HG02610 (cell line): ENCODE measurements around the gene STYXL2.
A peak's percentile ranks its signal among the peaks of the same experiment; 100 is the strongest.

Experiments
- ATAC-seq: cut with Tn5 transposase; IDR thresholded peaks from one replicate; pipeline ENCODE4 v1.9.1; 2021; ENCODE audit warnings: mild to moderate bottlenecking, moderate library complexity; ENCODE audit not compliant: unreplicated experiment

Gene STYXL2

DNA sequence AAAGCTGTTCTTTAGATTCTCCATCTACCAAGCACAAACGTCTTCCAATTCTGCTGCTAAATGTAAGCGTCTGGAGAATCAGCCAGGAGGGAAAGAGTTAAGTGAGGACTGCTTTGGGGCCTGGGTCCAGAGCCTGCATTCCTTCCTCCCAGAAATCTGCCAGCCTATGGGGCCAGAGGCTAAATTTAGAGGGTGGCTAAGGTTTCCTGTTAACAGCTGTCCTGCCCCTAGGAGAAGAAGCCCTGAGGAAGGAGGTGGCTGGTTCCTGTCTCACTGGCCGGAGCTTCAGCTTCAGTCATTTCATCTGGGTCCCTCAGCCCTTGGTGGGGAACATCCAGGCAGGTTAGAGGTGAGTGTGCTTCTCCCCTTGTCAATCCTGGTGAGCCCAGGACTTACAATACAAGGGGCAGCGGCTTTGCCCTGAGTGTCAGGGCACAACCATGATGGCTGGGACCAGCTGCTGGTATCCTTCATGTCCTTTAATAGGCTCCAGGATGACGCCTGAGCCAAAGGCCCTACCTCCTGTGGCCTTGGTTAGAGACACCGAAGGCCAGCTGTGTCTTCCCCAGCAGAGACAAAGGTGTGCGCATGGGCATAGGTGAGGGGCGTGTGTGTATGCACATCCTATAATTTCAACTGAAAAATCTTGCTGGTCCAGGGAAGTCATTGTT, at the start of gene STYXL2:
Gene STYXL2 (plus strand): TSS at position 230 of the 671 bp plus-strand sequence. CDS start 775 bp downstream, outside the sequence.
- ATAC-seq = no peak

DNA sequence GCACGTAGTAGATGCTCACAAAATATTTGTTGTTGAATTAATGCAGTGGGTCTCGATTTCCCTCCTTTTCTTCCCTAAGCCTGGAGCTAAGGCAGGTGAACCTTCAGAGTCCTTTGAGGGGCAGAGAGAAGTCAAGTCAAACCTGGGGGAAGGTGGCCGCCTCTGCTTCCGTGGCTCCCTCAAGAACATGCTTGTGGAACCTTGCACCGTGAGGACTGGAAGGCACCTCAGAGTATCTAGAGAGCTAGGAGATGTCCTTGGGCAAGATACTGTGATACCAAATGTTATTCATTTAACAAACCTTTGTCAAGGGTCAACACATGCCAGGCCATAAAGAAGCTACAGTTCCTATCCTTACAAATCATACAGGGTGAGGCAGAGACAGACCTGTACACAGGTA, 42.0 kb upstream of the STYXL2 start:
- no peak for ATAC-seq

DNA sequence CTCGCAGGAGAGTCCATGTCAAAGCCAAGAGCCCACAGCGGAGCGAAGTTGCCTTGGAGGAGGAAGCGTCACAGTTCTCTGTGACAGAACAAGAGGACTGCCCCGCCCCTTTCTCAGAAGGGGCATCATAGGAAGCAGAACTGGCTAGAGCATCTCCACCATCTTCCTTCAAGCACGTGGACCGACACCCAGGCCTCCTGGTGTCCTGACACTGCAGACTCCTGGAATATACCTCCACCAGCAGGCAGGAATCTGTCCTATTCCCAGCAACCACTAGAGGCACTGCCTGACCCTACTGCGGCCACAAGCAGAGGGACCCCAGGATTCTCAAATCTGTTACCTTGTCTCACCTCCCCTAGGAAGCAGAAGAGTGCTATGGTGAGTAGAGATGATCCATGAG, 41.5 kb upstream of the STYXL2 start:
- ATAC-seq = no peak

- no peak for ATAC-seq
These were observed 39.3 kb upstream of the STYXL2 start for GRCh38 chr1:167054531-167054930.

GRCh38 chr1:167054946-167055630, 38.8 kb upstream of the STYXL2 start:
- ATAC-seq = no peak

DNA sequence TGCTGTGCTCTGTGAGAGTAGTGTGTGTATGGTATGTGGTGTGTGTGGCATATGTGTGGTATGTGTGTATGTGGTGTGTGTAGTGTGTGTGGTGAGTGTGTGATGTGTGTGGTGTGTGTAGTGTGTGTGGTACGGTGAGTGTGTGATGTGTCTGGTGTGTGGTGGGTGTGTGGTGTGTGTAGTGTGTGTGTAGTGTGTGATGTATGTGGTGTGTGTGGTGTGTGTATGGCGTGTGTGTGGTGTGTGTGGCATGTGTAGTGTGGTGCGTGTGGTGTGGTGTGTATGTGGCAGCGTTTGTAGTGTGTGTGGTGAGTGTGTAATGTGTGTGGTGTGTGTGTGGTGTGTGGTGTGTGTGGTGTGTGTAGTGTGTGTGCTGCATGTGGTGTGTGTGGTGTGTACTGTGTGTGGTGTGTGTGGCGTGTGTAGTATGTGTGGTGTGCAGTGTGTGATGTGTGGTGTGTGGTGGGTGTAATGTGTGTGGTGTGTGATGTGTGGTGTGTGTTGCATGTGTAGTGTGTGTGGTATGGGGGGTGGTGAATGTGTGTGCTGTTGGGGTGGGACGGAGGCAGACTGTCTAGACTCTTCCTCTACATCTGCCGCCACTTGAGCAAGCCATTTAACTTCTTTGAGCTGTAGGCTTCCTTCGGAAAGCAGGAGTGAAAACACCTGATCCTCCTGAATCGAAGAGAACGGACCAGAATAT, 37.2 kb upstream of the STYXL2 start:
- ATAC-seq = no peak

DNA sequence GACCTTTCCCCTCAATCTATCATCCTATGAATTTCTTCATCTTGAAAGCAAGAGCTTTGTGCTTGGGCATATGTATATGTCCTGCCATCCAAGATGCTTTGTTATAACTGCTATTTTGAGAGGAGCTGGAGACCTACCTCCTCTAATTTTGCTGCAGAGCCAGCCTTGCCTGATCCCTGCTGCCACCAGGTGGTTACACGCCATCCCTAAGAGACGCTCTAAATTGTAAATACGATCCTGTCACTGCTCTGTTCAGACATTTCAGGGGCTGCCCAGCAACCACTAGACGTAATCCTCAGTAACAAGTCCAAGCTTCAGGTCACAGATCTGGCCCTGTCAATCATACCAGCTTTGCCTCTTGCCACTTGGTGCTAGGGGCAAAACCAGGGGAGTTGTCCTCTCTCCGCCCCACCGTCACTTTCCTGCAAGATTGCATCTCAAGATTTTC, 36.6 kb upstream of the STYXL2 start:
- peak; percentile 36 for ATAC-seq

DNA sequence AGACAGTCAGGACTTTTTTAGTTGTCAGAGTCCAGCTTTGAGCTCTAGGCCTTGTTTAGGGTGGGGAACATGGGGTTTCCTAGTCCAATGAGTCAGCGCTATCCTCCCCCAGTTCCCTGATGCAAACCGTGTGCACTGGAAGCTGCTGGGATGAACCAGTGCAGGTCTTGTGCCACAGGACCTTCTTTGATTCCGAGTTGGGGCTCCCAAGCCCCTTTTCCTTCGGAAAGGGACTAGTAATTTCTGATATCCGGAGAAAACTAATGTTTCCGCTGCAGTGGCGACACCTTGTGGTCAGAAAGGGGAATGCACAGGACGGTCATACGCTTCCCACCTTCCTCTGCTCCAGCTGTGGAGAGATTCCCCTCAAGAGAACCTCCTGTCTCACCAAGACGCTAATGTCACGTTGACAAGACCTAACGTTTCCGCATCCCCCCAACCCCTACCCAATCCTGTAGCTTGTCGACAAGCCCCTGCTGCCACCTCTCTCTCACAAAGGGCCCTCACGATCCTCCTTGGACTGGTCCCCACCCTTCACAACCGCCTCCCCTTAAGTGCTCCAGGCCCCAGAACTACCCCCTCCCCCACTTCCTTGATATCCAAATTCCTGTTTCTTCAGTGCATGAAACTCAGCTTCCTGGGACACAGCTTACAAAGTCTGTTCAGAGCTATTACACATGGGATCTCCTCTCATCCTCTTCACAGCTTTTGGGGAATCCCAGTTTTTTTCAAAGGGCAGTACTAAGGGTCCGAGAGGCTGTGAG, 34.6 kb upstream of the STYXL2 start:
- ATAC-seq = peak; percentile 43

DNA sequence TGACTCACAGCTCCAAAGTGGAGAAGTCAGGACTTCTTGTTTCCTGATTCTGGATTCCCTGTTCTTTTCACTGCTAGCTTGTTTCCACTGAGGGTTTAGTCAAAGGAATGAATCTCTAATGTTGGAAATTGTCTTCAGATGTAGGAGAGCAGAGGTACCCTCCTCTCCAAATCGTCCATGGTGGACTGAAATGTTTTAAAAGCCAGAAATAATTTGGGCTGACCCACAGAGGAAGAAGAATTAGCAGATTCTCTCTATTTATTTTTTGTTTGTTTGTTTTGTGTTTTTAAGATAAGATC, 34.1 kb upstream of the STYXL2 start:
- no peak for ATAC-seq

GRCh38 chr1:167060141-167061072, 33.5 kb upstream of the STYXL2 start:
- no peak for ATAC-seq

DNA sequence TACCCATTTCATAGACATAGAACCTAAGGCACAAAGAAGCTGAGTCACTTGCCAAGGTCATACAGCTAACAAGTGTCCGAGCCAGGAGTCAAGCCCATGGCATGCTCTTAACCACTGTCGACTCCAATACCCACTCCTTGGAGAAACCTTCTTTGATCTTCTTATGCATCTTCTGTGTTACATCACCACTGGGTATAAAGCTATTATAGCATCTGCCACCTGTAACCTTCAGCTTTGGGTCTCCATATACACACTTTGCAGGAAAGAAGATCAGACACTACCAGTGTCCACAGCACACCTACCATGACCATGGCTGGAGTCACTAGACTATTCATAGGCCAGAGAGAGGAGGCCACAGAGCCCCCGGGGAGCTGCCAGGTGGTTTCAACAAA, 32.8 kb upstream of the STYXL2 start:
- no peak for ATAC-seq

DNA sequence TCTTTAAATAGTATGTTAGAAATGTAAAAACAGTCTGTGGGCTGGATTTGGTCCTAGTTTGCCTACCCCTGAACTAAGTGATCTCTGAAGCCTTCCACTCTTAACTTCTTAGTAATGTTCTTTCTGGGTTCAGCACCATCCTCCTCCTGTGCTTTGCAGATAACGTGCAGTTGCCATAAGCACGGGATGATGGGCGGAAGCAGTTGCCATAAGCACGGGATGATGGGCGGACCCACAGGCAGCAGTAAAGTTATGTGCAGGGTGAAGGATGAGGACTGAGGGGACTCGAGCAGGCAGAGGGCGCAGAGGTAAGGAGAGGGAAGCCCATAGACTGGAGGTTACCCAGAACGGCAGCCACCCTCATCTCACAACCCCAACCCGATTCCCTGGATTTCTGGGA, 29.3 kb upstream of the STYXL2 start:
- ATAC-seq = no peak

- ATAC-seq = no peak
These were observed 28.4 kb upstream of the STYXL2 start for GRCh38 chr1:167065471-167065870.

DNA sequence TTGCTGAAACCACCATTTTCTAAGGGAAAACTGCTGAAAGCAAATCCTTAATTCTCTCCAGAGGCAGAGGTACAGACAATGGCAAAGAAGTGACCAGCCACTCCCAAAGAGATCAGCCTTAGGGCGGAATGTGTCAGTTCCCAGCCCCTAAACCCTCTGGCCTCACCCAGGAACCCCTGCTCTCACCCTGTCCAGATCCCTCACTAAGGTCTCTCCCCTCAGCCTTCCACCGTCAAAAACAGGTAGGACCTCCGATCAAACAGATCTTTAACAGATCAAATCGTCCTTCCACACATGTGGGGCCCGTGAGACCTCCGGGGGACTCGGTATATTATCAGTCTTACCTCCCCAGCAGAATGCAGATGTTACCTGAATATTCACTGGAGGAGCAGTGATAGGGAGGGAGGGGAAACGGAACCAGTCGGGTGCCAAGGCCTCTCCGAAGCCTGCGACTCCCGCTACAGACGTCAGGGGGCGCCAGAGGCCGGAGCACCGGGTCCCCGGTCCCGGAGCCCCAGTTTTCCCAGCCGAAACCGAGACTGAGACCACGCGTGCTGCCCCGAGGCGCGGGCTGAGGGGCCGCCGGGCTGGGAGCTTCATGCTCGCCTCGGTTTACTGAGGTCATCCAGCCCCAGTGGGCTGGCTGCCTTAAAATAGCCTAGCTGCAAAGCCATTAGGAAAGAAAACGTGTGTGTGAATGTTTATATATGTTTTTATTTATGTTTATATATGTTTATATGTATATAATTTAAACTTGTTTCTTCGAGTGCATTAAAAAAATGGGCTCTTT, 27.3 kb upstream of the STYXL2 start:
- ATAC-seq = peak; percentile 74

DNA sequence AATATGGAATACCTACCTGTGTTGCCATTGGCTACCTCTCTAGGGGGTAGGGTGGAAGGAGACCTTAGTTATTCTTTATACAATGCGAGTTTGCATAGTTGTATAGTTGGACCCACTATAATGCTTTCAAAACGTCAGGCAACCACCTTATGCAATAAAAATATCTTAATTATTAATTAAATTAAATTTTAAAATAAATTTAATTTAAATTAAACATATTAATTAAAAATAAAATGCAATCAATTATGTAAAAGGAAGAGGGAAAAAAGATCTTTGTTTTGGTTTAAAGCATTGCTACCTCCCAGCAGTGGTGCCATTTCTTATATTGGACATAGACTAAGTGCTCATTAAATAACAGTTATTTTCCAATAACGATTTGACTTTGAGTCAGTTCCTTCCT, 26.0 kb upstream of the STYXL2 start:
- no peak for ATAC-seq

DNA sequence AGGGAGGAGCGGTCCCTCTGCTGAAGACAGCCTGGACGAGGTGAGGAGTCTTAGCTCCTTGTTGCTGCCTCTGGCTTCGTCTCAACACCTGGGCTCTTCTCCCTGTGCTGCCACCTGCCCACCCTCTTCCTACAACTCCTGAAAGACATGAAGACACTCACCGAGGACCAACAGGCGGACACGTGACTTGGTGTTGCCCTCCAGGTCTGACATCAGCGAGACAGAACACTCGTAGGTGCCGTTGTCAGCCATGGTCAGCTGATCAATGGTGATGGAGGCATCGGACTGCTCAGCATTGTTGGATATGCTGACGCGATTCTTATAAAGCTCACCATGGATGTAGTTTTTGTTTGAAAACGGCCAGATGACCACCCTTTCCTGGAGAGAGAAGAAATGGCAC, 25.1 kb upstream of the STYXL2 start:
- no peak for ATAC-seq

GRCh38 chr1:167071286-167071685, 22.6 kb upstream of the STYXL2 start:
- ATAC-seq = no peak

GRCh38 chr1:167076136-167076710, 17.7 kb upstream of the STYXL2 start:
- no peak for ATAC-seq
